HG03439 (cell line): ENCODE data around the gene STAMBP.
"Not testable (repeated sequence)": the region's sequence is repeated elsewhere in the genome, so short reads cannot be mapped to it uniquely, and the experiment has no call there.

Source experiments
- ATAC-seq: cut with Tn5 transposase; IDR thresholded peaks from one replicate; pipeline ENCODE4 v1.9.1; 2021; ENCODE audit warnings: mild to moderate bottlenecking, moderate library complexity; ENCODE audit not compliant: unreplicated experiment

Gene STAMBP

DNA sequence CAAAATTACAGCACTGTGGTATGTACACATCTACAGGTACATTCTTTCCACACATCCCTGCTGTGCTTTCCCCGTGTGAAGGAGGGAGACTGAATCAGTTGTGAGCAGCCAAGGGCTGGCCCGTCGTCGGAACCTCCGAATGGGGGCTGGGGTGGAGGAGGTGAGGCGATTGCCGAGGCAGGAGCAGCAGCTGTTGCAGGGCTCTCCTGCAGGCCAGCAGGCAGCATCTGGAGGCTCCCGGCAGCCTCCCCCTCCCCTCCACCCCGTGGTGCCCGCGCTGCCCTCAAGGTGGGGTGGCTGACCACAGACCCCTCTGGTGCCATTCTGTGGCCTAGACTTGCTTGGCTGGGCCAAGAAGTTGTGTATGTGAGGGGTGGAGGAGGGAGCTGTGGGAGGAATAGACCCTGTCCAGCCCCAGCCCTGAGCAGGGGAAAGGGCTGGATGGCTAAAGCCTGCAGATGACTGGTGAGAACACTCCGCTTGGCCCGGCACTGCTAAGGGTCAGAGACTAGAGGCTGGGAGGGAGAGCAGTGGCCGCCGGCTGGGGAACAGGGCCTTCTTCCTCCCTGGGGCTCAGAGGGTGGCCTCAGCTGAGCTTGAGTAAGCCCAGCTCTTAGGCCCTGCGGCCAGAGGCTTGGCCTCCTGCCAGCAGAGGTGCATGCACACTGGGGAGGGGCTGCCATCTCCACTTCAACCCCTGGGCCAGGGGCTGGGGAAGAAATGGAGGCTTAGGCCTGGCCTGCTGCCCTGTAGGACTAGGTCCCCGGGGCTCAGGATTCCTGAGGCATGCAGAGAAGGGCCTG is 7.6 kb downstream of the STAMBP start:
- ATAC-seq, result no peak

DNA sequence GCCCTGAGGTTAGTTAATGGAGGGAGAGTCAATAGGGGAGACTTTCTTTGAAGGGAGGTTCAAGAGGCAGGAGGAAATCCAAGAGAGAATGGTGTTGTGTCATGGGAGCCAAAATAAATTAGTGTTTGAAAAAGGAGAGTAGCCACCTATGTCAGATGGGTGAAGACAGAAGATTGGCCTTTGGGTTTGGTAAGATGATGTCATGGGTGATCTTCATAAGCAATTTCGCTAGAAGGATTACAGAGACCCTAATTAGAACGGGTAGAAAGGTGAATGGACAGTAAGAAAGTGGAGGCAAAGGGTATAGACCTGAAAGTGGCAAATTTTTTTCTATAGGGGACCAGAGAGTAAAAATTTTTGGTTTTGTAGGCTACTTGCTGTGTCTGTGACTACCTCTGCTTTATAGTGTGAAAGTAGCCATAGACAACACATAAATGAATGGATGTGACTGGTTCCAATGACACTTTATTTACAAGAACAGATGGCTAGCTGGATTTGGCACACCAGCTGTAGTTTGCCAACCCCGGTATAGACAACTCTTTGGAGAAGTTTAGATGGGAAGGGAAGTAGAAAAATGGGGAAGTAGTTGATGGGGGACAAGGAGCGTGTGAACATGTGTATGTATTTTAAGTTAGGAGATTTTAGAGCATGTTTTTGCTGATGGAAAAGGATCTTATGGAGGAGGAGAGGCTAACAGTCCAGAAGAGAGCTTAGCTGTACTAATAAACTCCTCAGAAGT is 9.3 kb downstream of the STAMBP start:
- ATAC-seq, result no peak

DNA sequence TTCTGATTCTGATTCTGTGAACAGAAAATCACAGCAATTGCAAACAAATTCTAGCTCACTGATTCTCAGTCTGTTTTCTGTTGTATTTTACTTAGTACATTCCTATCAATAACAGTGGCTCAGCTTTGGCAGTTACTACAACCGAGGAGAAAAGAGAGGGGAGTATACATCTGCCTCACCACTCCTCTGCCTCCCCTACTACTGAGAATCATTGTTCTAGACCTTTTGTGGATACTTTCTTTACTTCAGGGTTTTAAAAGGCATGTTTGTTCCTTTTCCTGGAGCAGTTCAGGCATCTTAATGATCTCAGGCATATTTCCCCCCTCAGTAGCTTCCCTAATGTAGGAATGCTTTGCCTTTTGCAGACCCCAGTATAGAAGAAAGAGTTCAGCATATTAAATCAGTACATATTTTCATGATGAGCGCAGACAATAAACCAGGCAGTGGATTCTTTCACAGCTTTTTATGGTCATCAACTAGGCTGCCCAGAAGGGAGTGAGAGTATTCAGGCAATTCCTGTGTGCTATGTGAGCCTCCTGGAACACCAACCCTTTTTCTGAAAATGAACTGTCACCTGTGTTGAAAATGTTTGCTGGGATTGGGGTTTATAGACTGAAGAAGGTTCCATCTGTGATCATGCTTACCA is 10.3 kb downstream of the STAMBP start:
- no peak for ATAC-seq

DNA sequence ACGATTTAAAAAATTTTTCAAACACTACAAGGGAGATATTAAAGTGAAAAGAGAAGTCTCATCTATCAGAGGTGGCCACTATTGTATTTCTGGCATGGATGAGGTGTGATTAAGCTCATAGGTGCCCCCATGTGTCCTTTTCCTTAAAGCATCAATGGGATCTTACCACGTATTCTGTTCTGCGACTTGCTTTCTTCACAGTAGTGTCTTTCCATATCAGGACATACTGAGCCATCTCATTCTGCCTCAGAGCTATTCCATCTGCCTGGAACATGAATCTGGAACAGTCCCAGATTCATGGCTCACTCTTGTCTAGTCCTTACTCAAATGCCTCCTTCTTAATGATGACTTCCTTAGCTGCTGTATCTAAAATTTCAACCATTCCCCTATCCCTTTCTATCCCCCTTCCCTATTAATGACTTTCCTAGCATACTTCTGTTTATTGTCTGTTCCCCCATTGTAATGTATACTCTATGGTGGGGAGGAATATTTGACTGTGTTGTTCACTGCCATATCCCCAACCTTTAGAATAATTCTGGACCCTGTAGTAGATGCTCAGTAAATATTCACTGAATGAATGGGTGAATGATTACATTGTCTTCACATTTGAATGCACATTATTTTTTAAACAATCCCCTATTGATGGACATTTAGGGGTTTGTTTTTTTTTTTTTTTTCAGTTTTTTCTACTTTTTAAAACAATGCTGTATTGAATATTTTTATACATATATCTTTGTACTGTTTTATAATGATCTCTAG is 11.1 kb downstream of the STAMBP start:
- ATAC-seq, result no peak

DNA sequence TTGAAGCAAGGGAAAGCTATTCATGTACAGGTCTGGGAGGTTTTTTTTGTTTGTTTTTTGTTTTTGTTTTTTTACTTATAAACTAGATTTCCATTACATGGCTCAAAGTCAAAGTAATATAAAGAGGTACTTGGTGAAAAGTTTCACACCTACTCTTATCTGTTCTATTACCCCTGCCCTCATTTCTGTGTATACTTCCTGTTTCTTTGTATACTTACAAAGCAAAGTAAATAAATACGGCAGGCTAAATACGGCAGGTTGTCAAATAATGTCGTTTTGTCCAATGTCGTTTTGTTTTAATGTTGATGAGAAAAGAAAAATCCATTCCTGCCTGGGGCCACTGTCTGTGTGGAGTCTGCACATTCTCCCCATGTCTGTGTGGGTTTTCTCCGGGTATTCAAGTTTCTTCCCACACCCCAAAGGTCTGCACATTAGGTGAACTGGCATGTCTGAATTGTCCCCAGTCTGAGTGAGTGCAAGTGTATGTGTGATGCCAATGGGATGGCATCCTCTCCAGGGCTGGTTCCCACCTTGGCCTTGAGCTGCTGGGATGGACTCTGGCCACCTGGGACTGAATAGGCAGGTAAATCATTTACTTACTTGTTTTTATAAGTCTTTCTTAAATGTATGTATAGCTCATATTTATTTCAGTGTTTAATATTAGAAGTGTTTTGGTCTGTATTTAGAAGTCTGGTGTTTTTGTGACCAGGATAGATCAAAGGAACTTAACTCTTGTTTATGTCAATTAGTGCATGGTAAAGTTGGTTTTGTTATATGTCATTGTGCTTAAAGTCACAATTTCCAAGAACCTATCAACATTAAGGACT is 13.4 kb downstream of the STAMBP start:
- no peak for ATAC-seq

DNA sequence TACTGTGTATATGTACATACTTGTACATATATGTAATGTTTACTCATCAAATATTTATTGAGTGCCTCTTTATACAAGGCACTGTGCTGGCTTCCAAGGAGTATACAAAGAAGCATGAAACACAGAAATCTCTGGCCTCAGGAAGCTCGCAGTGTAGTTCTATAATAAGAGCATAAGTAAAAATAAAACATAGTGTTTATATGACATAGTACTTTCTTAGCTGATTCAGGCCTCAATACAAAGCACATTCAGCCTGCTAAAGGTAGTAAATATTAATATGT is 13.9 kb downstream of the STAMBP start:
- no peak for ATAC-seq

DNA sequence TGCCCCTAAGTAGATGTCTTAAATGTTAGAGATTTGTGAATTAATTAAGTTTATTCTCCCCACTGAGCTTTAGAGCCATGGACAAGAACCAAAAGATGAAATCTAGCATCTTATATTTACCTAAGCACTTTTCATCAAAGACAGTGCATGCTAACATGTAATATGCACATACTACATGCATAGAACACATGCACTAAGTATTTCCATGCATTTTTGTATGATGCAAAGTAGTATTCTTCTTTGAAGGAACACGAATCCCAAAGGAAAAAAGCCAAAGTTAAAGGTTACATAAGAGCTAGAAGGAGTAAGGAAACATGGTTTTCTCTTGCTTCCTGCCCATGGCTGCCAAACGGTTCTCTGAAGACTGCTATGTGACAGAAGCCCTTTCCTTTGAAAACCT is 15.3 kb downstream of the STAMBP start:
- ATAC-seq, result no peak

DNA sequence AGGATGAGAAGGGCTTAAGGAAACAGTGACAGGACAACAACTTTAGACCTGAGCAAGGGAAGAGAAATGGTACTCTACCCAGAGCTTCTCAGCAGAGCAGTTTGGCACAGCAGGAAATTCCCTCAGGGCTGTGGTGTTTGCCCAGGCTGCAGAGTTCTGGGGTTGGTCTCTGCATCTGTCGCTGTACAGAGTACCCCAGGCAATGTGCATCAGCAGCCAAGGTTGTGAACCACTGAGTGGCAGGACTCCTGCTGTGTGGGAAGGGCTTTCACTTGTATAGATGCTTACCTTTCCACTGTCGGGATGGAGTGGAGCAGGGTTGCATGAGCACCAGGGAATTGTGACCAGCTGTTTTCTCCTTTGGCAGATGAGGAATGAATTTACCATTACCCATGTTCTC is 21.2 kb downstream of the STAMBP start:
- no peak for ATAC-seq

DNA sequence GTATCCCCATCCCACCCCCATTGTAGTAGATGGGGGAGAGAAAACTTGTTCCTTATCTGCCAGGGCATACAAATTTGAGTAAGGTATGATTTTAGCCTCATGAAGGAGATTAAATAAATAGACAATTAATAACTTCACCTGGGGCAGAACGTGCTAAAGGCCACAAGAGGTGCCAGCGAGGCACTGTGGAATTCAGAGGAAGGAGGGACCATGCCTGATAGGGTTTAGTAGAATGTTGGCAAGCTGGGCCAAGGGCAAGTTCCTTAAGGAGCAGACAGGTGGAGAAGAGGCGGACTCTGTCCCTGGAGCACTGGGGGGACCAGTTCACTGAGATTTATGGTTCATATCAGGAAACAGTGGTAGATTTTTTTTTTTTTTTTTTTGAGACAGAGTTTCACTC is 22.5 kb downstream of the STAMBP start:
- ATAC-seq, result no peak

DNA sequence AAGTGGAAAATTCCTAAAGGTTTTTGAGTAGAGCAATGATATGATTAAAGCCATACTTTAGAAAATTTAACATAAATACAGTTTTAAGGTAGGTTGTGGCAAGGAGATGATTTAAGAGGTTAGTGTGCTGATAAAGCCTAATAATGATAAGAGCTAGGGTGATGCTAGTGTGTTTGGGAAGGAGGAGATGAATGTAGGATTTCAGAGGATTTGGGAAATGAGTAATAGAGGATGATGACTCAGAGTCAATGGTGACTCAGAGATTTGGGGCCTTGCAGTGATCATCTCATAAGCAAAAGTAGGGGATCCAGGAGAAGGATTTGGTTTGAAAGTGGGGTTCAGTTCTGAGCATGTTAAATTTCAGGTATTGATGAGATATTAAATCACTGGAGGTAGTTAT is 23.3 kb downstream of the STAMBP start:
- ATAC-seq, result no peak

DNA sequence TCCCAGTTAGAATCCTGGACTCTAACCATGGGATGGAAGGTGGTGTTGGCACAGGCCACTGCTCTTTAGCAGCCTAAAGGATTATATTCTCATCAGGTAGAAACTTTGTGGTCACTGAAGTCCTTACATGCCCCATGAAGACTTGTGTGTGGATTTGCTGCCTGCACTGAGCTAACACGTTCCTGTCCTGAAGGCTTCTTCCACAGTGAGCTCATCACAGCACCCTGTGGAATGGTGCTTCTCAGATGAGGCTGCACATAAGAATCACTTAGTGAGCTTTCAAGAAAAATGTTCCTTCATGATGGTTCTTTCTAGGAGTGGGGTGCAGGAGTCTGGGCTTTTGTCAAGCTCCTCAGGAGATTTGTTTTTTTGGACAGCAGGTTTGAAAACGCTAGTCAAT is 26.8 kb downstream of the STAMBP start:
- no peak for ATAC-seq

DNA sequence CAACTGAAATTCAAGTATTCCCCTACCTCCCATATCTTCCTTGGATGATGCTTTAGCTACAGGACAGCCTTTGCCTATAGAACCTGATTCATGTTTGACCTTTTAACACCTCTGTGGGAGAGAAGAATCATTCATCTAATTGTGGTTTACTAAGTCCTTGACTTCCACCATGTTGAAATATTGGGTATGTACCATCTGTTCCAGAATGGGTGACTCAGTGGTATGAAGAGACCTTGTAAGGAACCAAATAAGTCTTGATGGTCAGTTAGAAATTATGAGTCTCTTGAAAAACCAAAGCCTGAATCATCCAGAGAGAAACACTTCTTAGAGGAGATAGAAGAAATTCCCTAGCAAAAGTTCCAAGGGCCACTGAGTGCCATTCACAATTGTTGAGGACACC is 27.5 kb downstream of the STAMBP start:
- no peak for ATAC-seq

DNA sequence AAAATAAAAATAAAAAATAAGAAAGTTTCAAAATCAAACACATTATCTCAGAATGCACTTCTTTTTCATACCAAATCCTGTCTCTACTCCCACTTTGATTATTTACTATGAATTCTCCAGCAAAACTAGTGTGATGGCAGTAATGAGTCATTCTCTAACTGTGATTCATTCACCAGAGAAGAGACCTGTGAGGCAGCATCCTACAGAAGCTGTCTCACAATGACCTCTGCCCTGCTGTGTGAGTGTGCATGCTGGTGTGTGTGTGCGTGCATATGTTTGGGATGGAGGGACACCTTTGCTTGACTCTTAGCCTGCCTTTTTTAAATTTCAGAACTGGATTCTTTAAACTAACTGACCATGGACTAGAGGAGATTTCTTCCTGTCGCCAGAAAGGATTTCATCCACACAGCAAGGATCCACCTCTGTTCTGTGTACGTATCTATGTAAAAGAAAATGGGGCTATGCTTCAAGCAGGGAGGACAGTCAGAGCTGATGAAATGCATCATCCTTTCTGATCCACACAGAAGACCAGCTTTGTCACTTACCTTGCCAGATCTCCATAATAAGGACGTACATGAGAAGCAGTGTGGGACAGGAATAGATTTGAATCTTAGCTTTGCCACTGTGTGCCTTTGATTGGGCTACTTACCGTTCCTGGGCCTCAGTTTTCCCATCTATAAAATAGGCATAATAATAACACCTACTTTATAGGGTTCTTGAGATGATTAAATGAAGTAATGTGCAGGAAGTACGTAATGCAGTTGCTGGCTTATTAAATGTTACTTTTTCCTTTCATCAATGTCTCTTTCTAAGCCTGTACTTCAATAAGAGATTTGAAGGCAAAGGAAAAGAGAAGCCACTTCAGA is 31.2 kb downstream of the STAMBP start:
- ATAC-seq, result no peak

DNA sequence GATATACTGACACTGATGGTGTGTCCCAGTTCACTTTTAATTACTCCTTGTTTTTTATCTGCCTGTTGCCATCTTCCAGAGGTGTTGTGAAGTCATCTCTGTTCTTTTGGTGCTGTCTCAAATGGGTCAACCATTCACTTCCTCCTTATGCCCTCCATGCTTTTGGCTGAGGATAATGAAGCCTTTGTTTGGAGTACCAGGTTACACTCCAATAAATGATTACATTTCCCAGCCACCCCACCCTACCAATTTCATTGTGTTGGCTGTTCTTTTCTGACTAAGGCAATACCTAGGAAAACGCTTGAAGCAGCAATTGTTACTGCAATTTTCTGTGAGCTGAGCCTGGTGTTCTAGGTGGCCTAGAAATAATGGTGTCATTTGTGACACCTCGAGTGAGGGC is 34.2 kb downstream of the STAMBP start:
- ATAC-seq, result no peak

DNA sequence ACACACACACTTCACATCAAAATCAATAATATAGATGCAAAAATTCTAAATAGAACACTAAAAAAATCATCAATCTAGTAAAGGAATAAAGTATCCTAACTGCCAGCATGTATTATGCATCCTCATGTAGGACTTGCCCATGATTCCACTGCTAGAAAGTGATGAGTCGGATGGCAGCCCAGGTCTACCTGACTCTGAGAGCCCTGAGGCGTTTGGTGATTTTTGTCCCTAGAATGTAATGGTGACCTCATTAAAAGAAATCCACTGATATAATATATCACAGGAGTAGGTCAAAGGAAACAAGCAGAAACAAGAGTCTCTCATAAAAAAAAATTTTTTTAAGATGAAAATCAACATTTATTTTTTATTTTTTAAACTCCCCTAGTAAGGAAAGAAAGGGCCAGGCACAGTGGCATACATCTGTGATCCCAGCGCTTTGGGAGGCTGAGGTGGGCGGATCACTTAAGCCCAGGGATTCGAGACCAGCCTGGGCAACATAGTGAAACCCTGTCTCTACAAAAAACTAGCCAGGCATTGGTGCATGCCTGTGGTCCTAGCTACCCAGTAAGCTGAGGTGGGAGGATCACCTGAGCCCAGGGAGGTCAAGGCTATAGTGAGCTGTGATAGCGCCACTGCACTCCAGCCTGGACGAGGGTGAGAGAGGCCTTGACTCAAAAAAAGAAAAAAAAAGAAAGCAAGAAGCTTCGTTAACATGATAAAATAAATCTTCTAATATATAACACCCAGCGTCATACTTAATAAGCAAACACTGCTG is 39.6 kb downstream of the STAMBP start:
- no peak for ATAC-seq

DNA sequence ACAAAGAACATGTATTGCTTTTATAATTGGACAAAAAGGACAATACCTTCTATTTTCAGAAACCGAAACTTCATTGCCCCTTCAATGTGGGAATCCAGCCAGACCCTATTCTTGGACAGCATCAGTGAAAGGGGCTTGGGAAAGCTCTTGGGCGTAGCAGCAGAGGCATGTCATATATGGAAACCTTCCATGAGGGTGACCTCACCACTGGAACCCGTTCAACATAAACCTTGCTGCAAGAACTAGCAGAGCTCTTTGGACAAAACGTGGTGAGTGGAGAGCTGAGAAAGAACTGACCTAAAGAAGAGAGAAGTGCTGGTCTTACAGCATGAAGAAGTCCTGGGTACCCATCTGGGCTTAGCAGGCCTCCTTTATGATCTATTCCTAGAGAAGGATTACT is 41.3 kb downstream of the STAMBP start:
- no peak for ATAC-seq

DNA sequence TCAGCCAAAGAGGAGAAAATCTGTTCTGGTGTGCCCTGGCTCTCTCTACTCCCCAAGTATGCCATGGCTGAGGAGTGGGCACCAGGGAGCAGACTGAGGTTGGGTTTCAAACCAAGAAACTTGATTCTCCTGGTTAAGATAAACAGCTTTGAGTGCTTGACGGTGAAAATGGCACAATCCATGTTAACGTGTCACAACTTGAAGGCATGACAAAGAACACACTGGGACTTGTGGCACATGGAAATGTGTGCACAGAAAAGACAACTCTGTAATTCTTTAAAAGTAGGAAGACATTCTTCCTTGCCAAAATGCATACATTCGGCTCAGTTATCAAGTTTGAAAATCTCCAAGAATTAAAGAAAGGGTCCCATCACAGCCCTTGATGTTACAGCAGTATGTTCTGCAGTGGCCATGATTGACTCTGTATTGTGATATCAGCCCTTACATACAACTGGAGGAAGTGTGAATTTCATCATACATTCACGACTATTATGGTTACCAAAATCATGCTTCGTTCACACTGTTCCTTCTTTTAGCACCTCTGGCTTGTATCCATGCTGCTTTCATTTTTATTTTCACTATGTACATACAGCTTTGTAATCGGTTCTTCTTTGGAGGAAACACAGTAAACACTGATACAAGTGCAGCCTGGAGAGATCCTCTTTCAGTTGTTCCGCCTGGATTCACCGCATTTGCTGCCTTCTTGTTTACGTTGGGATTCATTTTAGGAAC is 48.5 kb downstream of the STAMBP start:
- ATAC-seq, result no peak

DNA sequence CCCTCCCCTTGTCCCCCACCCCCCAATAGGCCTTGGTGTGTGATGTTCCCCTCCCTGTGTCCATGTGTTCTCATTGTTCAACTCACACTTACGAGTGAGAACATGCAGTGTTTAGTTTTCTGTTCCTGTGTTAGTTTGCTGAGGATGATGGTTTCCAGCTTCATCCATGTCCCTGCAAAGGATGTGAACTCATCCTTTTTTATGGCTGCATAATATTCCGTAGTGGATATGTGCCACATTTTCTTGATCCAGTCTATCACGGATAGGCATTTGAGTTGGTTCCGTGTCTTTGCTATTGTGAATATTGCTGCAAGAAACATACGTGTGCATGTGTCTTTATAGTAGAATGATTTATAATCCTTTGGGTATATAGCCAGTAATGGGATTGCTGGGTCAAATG is 49.2 kb downstream of the STAMBP start:
- not testable (repeated sequence) for ATAC-seq
